ENCODE data around the gene DIS3L2.
"Not testable (repeated sequence)": the region's sequence is repeated elsewhere in the genome, so short reads cannot be mapped to it uniquely, and the experiment has no call there.

The DIS3L2 gene

GRCh38 chr2:232321817-232322559 is 360.5 kb downstream of the DIS3L2 start:
- Mint-ChIP-seq H3K36me3 (ENCODE audit: insufficient read depth) (peaks cover 8% of the 10 kb centered on the region), H3K27me3 (no peaks in the 10 kb centered on the region), H3K4me1 (peaks cover 31% of the 10 kb centered on the region), H3K9me3 (no peaks in the 10 kb centered on the region), H3K4me3 (no peak overlapping the region), H3K27ac (ENCODE audit: low read depth) (peak overlapping the region; percentile 30)
- ATAC-seq (replicated peaks; ENCODE audit: extremely low read depth, poor library complexity, severe bottlenecking) (no peak), DNase-seq (ENCODE audit: low spot score in 2 of 2) (no peak)

- DNase-seq (ENCODE audit: low spot score in 2 of 2) (no peak), ATAC-seq (replicated peaks; ENCODE audit: extremely low read depth, poor library complexity, severe bottlenecking) (no peak)
- no peak overlapping the region for H3K4me3 Mint-ChIP-seq
- H3K27ac Mint-ChIP-seq (ENCODE audit: low read depth) = peak overlapping the region; percentile 30
- peaks cover 34% of the 10 kb centered on the region for H3K4me1 Mint-ChIP-seq
- no peaks in the 10 kb centered on the region for H3K27me3 Mint-ChIP-seq
- H3K36me3 Mint-ChIP-seq (ENCODE audit: insufficient read depth) = peaks cover 8% of the 10 kb centered on the region
- no peaks in the 10 kb centered on the region for H3K9me3 Mint-ChIP-seq
These were observed 361.2 kb downstream of the DIS3L2 start for GRCh38 chr2:232322560-232323327.

GRCh38 chr2:232323328-232323650 is 361.8 kb downstream of the DIS3L2 start:
- no peak for DNase-seq (ENCODE audit: low spot score in 2 of 2)
- no peak overlapping the region for H3K4me3 Mint-ChIP-seq
- ATAC-seq (replicated peaks; ENCODE audit: extremely low read depth, poor library complexity, severe bottlenecking) = no peak
- peak overlapping the region; percentile 30 for H3K27ac Mint-ChIP-seq (ENCODE audit: low read depth)
- peaks cover 32% of the 10 kb centered on the region for H3K4me1 Mint-ChIP-seq
- H3K27me3 Mint-ChIP-seq = no peaks in the 10 kb centered on the region
- H3K36me3 Mint-ChIP-seq (ENCODE audit: insufficient read depth) = peaks cover 8% of the 10 kb centered on the region
- no peaks in the 10 kb centered on the region for H3K9me3 Mint-ChIP-seq

GRCh38 chr2:232323967-232324366 is 362.5 kb downstream of the DIS3L2 start:
- DNase-seq (ENCODE audit: low spot score in 2 of 2); H3K27me3 Mint-ChIP-seq; ATAC-seq (replicated peaks; ENCODE audit: extremely low read depth, poor library complexity, severe bottlenecking); H3K27ac Mint-ChIP-seq (ENCODE audit: low read depth); H3K9me3 Mint-ChIP-seq; H3K4me3 Mint-ChIP-seq; H3K36me3 Mint-ChIP-seq (ENCODE audit: insufficient read depth): not testable (repeated sequence)
- H3K4me1 Mint-ChIP-seq = peaks cover 28% of the 10 kb centered on the region

GRCh38 chr2:232324778-232325177 is 363.3 kb downstream of the DIS3L2 start:
- Mint-ChIP-seq H3K27ac (ENCODE audit: low read depth) (no peak overlapping the region), H3K4me1 (peaks cover 23% of the 10 kb centered on the region), H3K36me3 (ENCODE audit: insufficient read depth) (peaks cover 8% of the 10 kb centered on the region), H3K4me3 (no peak overlapping the region), H3K27me3 (no peaks in the 10 kb centered on the region), H3K9me3 (no peaks in the 10 kb centered on the region)
- ATAC-seq (replicated peaks; ENCODE audit: extremely low read depth, poor library complexity, severe bottlenecking) (no peak), DNase-seq (ENCODE audit: low spot score in 2 of 2) (no peak)

- no peak overlapping the region for H3K27ac Mint-ChIP-seq (ENCODE audit: low read depth)
- DNase-seq (ENCODE audit: low spot score in 2 of 2) = peak; percentile 35 to 43
- no peak overlapping the region for H3K4me3 Mint-ChIP-seq
- peaks cover 16% of the 10 kb centered on the region for H3K4me1 Mint-ChIP-seq
- peaks cover 8% of the 10 kb centered on the region for H3K36me3 Mint-ChIP-seq (ENCODE audit: insufficient read depth)
- ATAC-seq (replicated peaks; ENCODE audit: extremely low read depth, poor library complexity, severe bottlenecking) = peak; percentile 38
- H3K9me3 Mint-ChIP-seq = no peaks in the 10 kb centered on the region
- H3K27me3 Mint-ChIP-seq = no peaks in the 10 kb centered on the region
These were observed 364.1 kb downstream of the DIS3L2 start for GRCh38 chr2:232325324-232326273.

GRCh38 chr2:232326274-232327104 is 365.0 kb downstream of the DIS3L2 start:
- not testable (repeated sequence) for ATAC-seq (replicated peaks; ENCODE audit: extremely low read depth, poor library complexity, severe bottlenecking); H3K27ac Mint-ChIP-seq (ENCODE audit: low read depth); DNase-seq (ENCODE audit: low spot score in 2 of 2); H3K4me3 Mint-ChIP-seq; H3K27me3 Mint-ChIP-seq; H3K9me3 Mint-ChIP-seq; H3K36me3 Mint-ChIP-seq (ENCODE audit: insufficient read depth)
- H3K4me1 Mint-ChIP-seq = peaks cover 11% of the 10 kb centered on the region

GRCh38 chr2:232327105-232328031 is 365.9 kb downstream of the DIS3L2 start:
- DNase-seq (ENCODE audit: low spot score in 2 of 2) (peak; percentile 77 to 89), ATAC-seq (replicated peaks; ENCODE audit: extremely low read depth, poor library complexity, severe bottlenecking) (peak; percentile 85)
- Mint-ChIP-seq H3K4me3 (no peak overlapping the region), H3K27me3 (no peaks in the 10 kb centered on the region), H3K27ac (ENCODE audit: low read depth) (no peak overlapping the region), H3K4me1 (peaks cover 10% of the 10 kb centered on the region), H3K36me3 (ENCODE audit: insufficient read depth) (peaks cover 4% of the 10 kb centered on the region), H3K9me3 (no peaks in the 10 kb centered on the region)

GRCh38 chr2:232328032-232328422 is 366.5 kb downstream of the DIS3L2 start:
- no peak for ATAC-seq (replicated peaks; ENCODE audit: extremely low read depth, poor library complexity, severe bottlenecking)
- no peaks in the 10 kb centered on the region for H3K27me3 Mint-ChIP-seq
- peaks cover 3% of the 10 kb centered on the region for H3K36me3 Mint-ChIP-seq (ENCODE audit: insufficient read depth)
- no peaks in the 10 kb centered on the region for H3K9me3 Mint-ChIP-seq
- peaks cover 5% of the 10 kb centered on the region for H3K4me1 Mint-ChIP-seq
- no peak for DNase-seq (ENCODE audit: low spot score in 2 of 2)
- no peak overlapping the region for H3K4me3 Mint-ChIP-seq
- no peak overlapping the region for H3K27ac Mint-ChIP-seq (ENCODE audit: low read depth)

GRCh38 chr2:232328516-232329460 is 367.3 kb downstream of the DIS3L2 start:
- peaks cover 5% of the 10 kb centered on the region for H3K4me1 Mint-ChIP-seq
- ATAC-seq (replicated peaks; ENCODE audit: extremely low read depth, poor library complexity, severe bottlenecking) = no peak

More at GRCh38 chr2:232328516-232329460, 367.3 kb downstream of the DIS3L2 start:
- no peaks in the 10 kb centered on the region for H3K9me3 Mint-ChIP-seq
- no peak overlapping the region for H3K4me3 Mint-ChIP-seq
- peaks cover 2% of the 10 kb centered on the region for H3K36me3 Mint-ChIP-seq (ENCODE audit: insufficient read depth)
- no peaks in the 10 kb centered on the region for H3K27me3 Mint-ChIP-seq
- H3K27ac Mint-ChIP-seq (ENCODE audit: low read depth) = no peak overlapping the region
- no peak for DNase-seq (ENCODE audit: low spot score in 2 of 2)
